GM23338 (cell line): Measurements from ENCODE around the gene ZNF469. TPM values are rescaled to one million over a fixed set of nuclear protein-coding genes. Genes with fewer than 3 reads are reported as not detected.
"Not testable (repeated sequence)": the region's sequence is repeated elsewhere in the genome, so short reads cannot be mapped to it uniquely, and the experiment has no call there.

Source experiments
- ATAC-seq: fragments of 200-7000 bp; cut with Tn5 transposase; 3 replicates; pipeline ENCODE4 v1.9.1; 2020
- DNase-seq: peaks from one replicate; pipeline ENCODE4 v3.0.0-alpha.2; 2015; ENCODE audit warnings: low spot score
- H2AFZ ChIP-seq: fragments of 200-600 bp; sonication (generic); 2 replicates; pipeline ENCODE4 v1.8.0; 2016; ENCODE audit warnings: antibody characterized with exemption, mild to moderate bottlenecking, moderate library complexity
- H3F3A ChIP-seq: fragments of 200-600 bp; sonication (generic); replicated peaks from 2 replicates; pipeline ENCODE4 v1.8.0; 2017; ENCODE audit warnings: antibody characterized with exemption, mixed run types, low read depth
- H3K27ac ChIP-seq: fragments of 200-600 bp; sonication (generic); 2 replicates; pipeline ENCODE4 v1.6.1; 2016; ENCODE audit warnings: low read depth
- H3K27me3 ChIP-seq: fragments of 200-600 bp; sonication (generic); 2 replicates; pipeline ENCODE4 v1.8.0; 2016; ENCODE audit warnings: mild to moderate bottlenecking, mixed run types, moderate library complexity; ENCODE audit not compliant: insufficient read depth
- H3K36me3 ChIP-seq: fragments of 200-600 bp; sonication (generic); 2 replicates; pipeline ENCODE4 v1.8.0; 2016; ENCODE audit warnings: mild to moderate bottlenecking; ENCODE audit not compliant: insufficient read depth
- H3K4me1 ChIP-seq: fragments of 200-600 bp; sonication (generic); 2 replicates; pipeline ENCODE4 v1.8.0; 2016; ENCODE audit warnings: mild to moderate bottlenecking, moderate library complexity; ENCODE audit not compliant: insufficient read depth
- H3K4me2 ChIP-seq: fragments of 200-600 bp; sonication (generic); 2 replicates; pipeline ENCODE4 v1.7.1; 2017; ENCODE audit warnings: mixed run types
- H3K4me3 ChIP-seq: fragments of 200-600 bp; sonication (generic); 2 replicates; pipeline ENCODE4 v1.6.1; 2016; ENCODE audit warnings: mixed run types
- H3K79me2 ChIP-seq: fragments of 200-600 bp; sonication (generic); replicated peaks from 2 replicates; pipeline ENCODE4 v1.8.0; 2017; ENCODE audit warnings: mild to moderate bottlenecking; ENCODE audit not compliant: insufficient read depth
- H3K9me2 ChIP-seq: fragments of 200-600 bp; sonication (generic); 2 replicates; pipeline ENCODE4 v1.8.0; 2017; ENCODE audit not compliant: insufficient read depth
- H4K20me1 ChIP-seq: fragments of 200-600 bp; sonication (generic); replicated peaks from 2 replicates; pipeline ENCODE4 v1.8.0; 2017; ENCODE audit warnings: mild to moderate bottlenecking; ENCODE audit not compliant: insufficient read depth
- H3K27ac Mint-ChIP-seq: 2 replicates; pipeline ENCODE4 v1.8.0; 2020; ENCODE audit warnings: inconsistent platforms, mild to moderate bottlenecking, moderate library complexity, mixed read lengths
- H3K27me3 Mint-ChIP-seq: 3 replicates; pipeline ENCODE4 v1.8.0; 2022; ENCODE audit warnings: low read depth, mild to moderate bottlenecking, moderate library complexity, mixed read lengths, inconsistent platforms; ENCODE audit not compliant: insufficient read depth, poor library complexity
- H3K36me3 Mint-ChIP-seq: 3 replicates; pipeline ENCODE4 v1.8.0; 2021; ENCODE audit warnings: low read depth, mild to moderate bottlenecking, inconsistent platforms, moderate library complexity, mixed read lengths
- H3K4me1 Mint-ChIP-seq: 3 replicates; pipeline ENCODE4 v1.8.0; 2020; ENCODE audit warnings: mild to moderate bottlenecking, inconsistent platforms, mixed read lengths
- H3K4me3 Mint-ChIP-seq: 3 replicates; pipeline ENCODE4 v1.8.0; 2021; ENCODE audit warnings: moderate library complexity, mild to moderate bottlenecking, inconsistent platforms, mixed read lengths
- H3K9me3 Mint-ChIP-seq: 3 replicates; pipeline ENCODE4 v1.8.0; 2020; ENCODE audit warnings: moderate library complexity, mild to moderate bottlenecking, inconsistent platforms, mixed read lengths
- CTCF ChIP-seq, 2 experiments: fragments of 200-600 bp in 1 of 2; sonication (generic) in 1 of 2; conservative IDR thresholded peaks; 2 replicates each; pipeline versions ENCODE4 v1.5.1 to v1.6.1; 2016 to 2017; ENCODE audit warnings: antibody characterized with exemption in 2 of 2, low read depth in 2 of 2, mild to moderate bottlenecking in 2 of 2, moderate library complexity in 1 of 2
- ETS1 ChIP-seq: IDR thresholded peaks from 2 replicates; pipeline ENCODE4 v1.6.1; 2016; ENCODE audit warnings: antibody characterized with exemption
- STAT1 ChIP-seq: IDR thresholded peaks from one replicate; pipeline ENCODE4 v1.6.1; 2016; ENCODE audit warnings: antibody characterized with exemption; ENCODE audit not compliant: unreplicated experiment
- ZNF114 ChIP-seq: fragments of 250-450 bp; sonication (Bioruptor Pico); IDR thresholded peaks from 2 replicates; pipeline ENCODE4 v1.5.0; 2020; ENCODE audit warnings: mild to moderate bottlenecking, moderate library complexity
- ZNF331 ChIP-seq: fragments of 250-450 bp; sonication (Bioruptor Pico); IDR thresholded peaks from 2 replicates; pipeline ENCODE4 v1.5.0; 2020; ENCODE audit warnings: low read depth, mild to moderate bottlenecking, moderate library complexity
- polyA plus RNA-seq: library from polyadenylated mRNA; unstranded; fragments of >200 nt; fragmentation: Nextera tagmentation; extraction: Ambion mirVana; gene quantifications from 2 replicates; pipeline ENCODE4 v1.2.1, GENCODE V29; 2016
- total RNA-seq: library from RNA; depleted of rRNA; stranded (reverse); fragments of >200 nt; shearing (Covaris generic); gene quantifications from 2 replicates; pipeline ENCODE4 v1.2.3, GENCODE V29; 2014

The ZNF469 gene
- total and polyA plus RNA-seq, 2 experiments from 2014 or later, result 0.23 to 1.9 TPM

GRCh38 chr16:88409296-88410065 is 26.7 kb downstream of the ZNF469 start:
- Histone ChIP-seq H3K9me2 (no peaks in the 10 kb centered on the region), H3K4me1 (no peaks in the 10 kb centered on the region), H2AFZ (no peak overlapping the region), H3K4me3 (no peak overlapping the region), H3K79me2 (no peaks in the 10 kb centered on the region), H3K27me3 (no peaks in the 10 kb centered on the region), H3K4me2 (no peak overlapping the region), H3F3A (no peaks in the 10 kb centered on the region), H4K20me1 (no peaks in the 10 kb centered on the region), H3K36me3 (no peaks in the 10 kb centered on the region), H3K27ac (no peak overlapping the region)
- Mint-ChIP-seq H3K27me3 (peaks cover 11% of the 10 kb centered on the region), H3K9me3 (no peaks in the 10 kb centered on the region), H3K4me1 (0 out of 3 replicates have a peak, but pooled peaks cover under 1% of the 10 kb centered on the region), H3K27ac (no peak overlapping the region), H3K4me3 (no peak overlapping the region), H3K36me3 (no peaks in the 10 kb centered on the region)
- no peak for ATAC-seq
- TF ChIP-seq CTCF (conservative IDR thresholded peaks at IDR 0.05; ENCODE audit: low read depth in 2 of 2) (no peak), ETS1 (no peak), ZNF114 (CRISPR knock-in tag) (no peak), ZNF331 (CRISPR knock-in tag) (no peak)
- DNase-seq, result no peak

- not testable (repeated sequence) for H3K36me3 ChIP-seq, H3K4me3 ChIP-seq, H3K27ac Mint-ChIP-seq, H3K9me3 Mint-ChIP-seq, H3K4me1 Mint-ChIP-seq, H3K36me3 Mint-ChIP-seq, H3K27ac ChIP-seq, H3K4me2 ChIP-seq, H2AFZ ChIP-seq, H3K79me2 ChIP-seq, H3K4me3 Mint-ChIP-seq, DNase-seq, ATAC-seq, H3K27me3 ChIP-seq, H3F3A ChIP-seq, H3K9me2 ChIP-seq, H4K20me1 ChIP-seq, H3K4me1 ChIP-seq
- H3K27me3 Mint-ChIP-seq, result peaks cover 11% of the 10 kb centered on the region
Observed at GRCh38 chr16:88410297-88410968, 27.7 kb downstream of the ZNF469 start.

GRCh38 chr16:88411951-88412576 is 29.3 kb downstream of the ZNF469 start:
- DNase-seq (no peak), ATAC-seq (no peak)
- Mint-ChIP-seq H3K36me3 (no peaks in the 10 kb centered on the region), H3K27ac (no peak overlapping the region), H3K27me3 (peaks cover 13% of the 10 kb centered on the region), H3K9me3 (no peaks in the 10 kb centered on the region), H3K4me3 (no peak overlapping the region), H3K4me1 (no peaks in the 10 kb centered on the region)
- TF ChIP-seq STAT1, result no peak
- no peak overlapping the region for H3K27ac ChIP-seq
- H3K4me2 ChIP-seq, result no peak overlapping the region
- H3K36me3 ChIP-seq, result no peaks in the 10 kb centered on the region
- H3K27me3 ChIP-seq, result no peaks in the 10 kb centered on the region
- no peaks in the 10 kb centered on the region for H4K20me1 ChIP-seq
- no peaks in the 10 kb centered on the region for H3K9me2 ChIP-seq
- H3F3A ChIP-seq, result no peaks in the 10 kb centered on the region
- H2AFZ ChIP-seq, result no peak overlapping the region
- no peak overlapping the region for H3K4me3 ChIP-seq
- H3K4me1 ChIP-seq, result no peaks in the 10 kb centered on the region
- no peaks in the 10 kb centered on the region for H3K79me2 ChIP-seq
